ENCODE measurements around the gene LCE2C.

- no peak for TF ChIP-seq NFE2L2 (conservative IDR thresholded peaks at IDR 0.05; ENCODE audit: low read length)
- no peak for TF ChIP-seq TFCP2L1 (CRISPR knock-in tag; IDR thresholded peaks at IDR 0.05)
- TF ChIP-seq, protein P1, sequence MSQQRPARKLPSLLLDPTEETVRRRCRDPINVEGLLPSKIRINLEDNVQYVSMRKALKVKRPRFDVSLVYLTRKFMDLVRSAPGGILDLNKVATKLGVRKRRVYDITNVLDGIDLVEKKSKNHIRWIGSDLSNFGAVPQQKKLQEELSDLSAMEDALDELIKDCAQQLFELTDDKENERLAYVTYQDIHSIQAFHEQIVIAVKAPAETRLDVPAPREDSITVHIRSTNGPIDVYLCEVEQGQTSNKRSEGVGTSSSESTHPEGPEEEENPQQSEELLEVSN (IDR thresholded peaks at IDR 0.05; ENCODE audit: borderline replicate concordance, low read depth): no peak
- TF ChIP-seq SREBF2 (IDR thresholded peaks at IDR 0.05): no peak
- TF ChIP-seq, protein P2, sequence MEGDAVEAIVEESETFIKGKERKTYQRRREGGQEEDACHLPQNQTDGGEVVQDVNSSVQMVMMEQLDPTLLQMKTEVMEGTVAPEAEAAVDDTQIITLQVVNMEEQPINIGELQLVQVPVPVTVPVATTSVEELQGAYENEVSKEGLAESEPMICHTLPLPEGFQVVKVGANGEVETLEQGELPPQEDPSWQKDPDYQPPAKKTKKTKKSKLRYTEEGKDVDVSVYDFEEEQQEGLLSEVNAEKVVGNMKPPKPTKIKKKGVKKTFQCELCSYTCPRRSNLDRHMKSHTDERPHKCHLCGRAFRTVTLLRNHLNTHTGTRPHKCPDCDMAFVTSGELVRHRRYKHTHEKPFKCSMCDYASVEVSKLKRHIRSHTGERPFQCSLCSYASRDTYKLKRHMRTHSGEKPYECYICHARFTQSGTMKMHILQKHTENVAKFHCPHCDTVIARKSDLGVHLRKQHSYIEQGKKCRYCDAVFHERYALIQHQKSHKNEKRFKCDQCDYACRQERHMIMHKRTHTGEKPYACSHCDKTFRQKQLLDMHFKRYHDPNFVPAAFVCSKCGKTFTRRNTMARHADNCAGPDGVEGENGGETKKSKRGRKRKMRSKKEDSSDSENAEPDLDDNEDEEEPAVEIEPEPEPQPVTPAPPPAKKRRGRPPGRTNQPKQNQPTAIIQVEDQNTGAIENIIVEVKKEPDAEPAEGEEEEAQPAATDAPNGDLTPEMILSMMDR (IDR thresholded peaks at IDR 0.05): no peak
- no peak for TF ChIP-seq POLR2A (IDR thresholded peaks at IDR 0.05; ENCODE audit: low read length)
- TF ChIP-seq PBX3 (IDR thresholded peaks at IDR 0.05): no peak
- no peak for TF ChIP-seq CEBPB (IDR thresholded peaks at IDR 0.05)
- TF ChIP-seq EHF (CRISPR knock-in tag; IDR thresholded peaks at IDR 0.05): no peak
- no peak for TF ChIP-seq BHLHE40 (IDR thresholded peaks at IDR 0.05; ENCODE audit: low read depth, low read length)
- no peak for TF ChIP-seq KDM1A (IDR thresholded peaks at IDR 0.05; ENCODE audit: low read depth)
- no peak for TF ChIP-seq POLR2AphosphoS2 (conservative IDR thresholded peaks at IDR 0.05; ENCODE audit: low read length)
- TF ChIP-seq SMC3 (IDR thresholded peaks at IDR 0.05): no peak
These were observed 2.1 kb upstream of the LCE2C start for GRCh38 chr1:152673016-152673415.

All from A549 (cell line).